Measurements from ENCODE around the gene GPN2.

The GPN2 gene

DNA sequence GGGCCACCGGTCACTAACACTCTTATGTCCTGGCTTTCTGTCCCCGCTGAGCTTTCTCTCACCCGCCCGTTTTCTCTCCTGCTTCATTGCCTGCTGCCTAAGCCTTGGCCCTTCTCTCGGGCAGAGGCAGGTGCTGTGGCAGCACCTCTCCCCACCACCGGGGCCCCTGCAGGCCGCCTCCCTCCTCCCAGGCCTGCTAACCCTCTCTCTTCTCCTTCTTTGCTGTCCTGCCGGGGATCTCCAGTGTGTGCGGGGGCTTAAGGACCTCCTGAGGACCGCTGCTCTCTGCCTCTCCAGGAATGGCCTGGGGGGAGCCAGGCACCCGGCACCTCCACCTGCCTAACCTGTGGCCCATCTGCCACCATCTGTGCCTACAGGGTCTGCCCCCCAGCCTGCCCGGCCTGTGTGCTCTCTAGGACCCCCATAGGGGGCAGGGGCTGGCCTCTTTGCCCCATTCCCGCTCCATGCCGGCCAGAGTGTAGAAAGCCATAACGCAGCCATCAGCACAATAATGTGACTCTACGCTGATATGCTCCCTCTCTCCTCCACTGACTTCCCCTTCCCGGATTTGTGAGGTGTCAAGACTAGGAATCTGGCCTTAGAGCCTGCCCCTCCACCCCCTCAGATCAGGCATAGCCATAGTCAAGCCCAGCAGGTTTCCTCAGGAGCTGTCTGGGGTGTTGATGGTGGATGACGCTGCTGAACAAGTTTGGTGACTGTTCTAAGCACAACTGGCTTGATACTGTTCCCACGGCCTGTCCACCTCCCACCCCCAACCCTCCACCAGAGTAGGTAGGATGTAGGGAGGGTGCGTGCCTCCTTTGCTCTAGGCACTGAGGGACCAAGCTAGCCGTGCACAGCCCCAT, 33.2 kb downstream of the GPN2 start (continued):
- TF ChIP-seq ZBTB49 (tag by site-specific recombination; IDR thresholded peaks at IDR 0.05; ENCODE audit: low read depth), result no peak

DNA sequence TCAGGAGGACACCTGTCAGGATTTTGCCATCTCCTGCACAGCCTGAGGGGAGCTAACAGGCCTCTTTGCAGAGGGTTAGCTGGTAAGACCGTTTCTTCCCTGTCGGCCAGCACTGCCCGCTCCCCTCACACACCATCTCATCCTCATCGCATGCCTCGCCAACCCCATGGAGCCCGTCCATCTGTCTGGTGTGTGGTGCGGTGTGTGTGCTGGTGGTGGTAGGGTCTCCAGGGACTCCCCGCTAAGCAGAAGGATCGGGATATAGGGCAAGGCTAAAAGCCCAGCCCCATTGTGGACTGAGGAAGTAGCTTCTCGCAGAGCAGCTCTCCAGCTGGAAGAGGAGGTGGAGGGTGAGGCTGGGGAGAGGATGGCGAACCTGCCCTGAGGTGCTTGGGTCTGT, 33.9 kb downstream of the GPN2 start:
- no peaks in the 10 kb centered on the region for H3K9me3 ChIP-seq (ENCODE audit: control insufficient read depth, insufficient read depth, low read depth, low read length)
- no peak overlapping the region for H3K4me3 ChIP-seq (ENCODE audit: low read depth, low read length)
- ChIA-PET CTCF (interaction anchor here (0.8 to 1.6 kb wide), 2 partner anchors 21 to 254 kb away, joined by 3 read pairs; no protein-coding TSS in a partner anchor), POLR2A (interaction anchor here (2.3 kb wide), 1 partner anchor 9 kb away, joined by 9 read pairs; no protein-coding TSS in a partner anchor)
- TF ChIP-seq, protein P1, sequence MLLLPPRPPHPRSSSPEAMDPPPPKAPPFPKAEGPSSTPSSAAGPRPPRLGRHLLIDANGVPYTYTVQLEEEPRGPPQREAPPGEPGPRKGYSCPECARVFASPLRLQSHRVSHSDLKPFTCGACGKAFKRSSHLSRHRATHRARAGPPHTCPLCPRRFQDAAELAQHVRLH (tag by site-specific recombination; IDR thresholded peaks at IDR 0.05), result no peak
- TF ChIP-seq ZFP37 (tag by site-specific recombination; IDR thresholded peaks at IDR 0.05) (no peak), SP7 (tag by site-specific recombination; IDR thresholded peaks at IDR 0.05) (no peak), ZNF664 (tag by site-specific recombination; IDR thresholded peaks at IDR 0.05) (no peak), ZNF548 (tag by site-specific recombination; IDR thresholded peaks at IDR 0.05) (no peak)
- TF ChIP-seq, protein P2, sequence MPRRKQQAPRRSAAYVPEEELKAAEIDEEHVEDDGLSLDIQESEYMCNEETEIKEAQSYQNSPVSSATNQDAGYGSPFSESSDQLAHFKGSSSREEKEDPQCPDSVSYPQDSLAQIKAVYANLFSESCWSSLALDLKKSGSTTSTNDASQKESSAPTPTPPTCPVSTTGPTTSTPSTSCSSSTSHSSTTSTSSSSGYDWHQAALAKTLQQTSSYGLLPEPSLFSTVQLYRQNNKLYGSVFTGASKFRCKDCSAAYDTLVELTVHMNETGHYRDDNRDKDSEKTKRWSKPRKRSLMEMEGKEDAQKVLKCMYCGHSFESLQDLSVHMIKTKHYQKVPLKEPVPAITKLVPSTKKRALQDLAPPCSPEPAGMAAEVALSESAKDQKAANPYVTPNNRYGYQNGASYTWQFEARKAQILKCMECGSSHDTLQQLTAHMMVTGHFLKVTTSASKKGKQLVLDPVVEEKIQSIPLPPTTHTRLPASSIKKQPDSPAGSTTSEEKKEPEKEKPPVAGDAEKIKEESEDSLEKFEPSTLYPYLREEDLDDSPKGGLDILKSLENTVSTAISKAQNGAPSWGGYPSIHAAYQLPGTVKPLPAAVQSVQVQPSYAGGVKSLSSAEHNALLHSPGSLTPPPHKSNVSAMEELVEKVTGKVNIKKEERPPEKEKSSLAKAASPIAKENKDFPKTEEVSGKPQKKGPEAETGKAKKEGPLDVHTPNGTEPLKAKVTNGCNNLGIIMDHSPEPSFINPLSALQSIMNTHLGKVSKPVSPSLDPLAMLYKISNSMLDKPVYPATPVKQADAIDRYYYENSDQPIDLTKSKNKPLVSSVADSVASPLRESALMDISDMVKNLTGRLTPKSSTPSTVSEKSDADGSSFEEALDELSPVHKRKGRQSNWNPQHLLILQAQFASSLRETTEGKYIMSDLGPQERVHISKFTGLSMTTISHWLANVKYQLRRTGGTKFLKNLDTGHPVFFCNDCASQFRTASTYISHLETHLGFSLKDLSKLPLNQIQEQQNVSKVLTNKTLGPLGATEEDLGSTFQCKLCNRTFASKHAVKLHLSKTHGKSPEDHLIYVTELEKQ (tag by site-specific recombination; IDR thresholded peaks at IDR 0.05; ENCODE audit: borderline replicate concordance), result no peak
- H3K36me3 ChIP-seq (ENCODE audit: control insufficient read depth in 2 of 2, insufficient read depth in 1 of 2, low read length in 2 of 2), result peaks cover 0 to 53% of the 10 kb centered on the region in 2 experiments; a peak in 1 of 3 replicates
- no peak overlapping the region for H3K27ac ChIP-seq (ENCODE audit: extremely low read depth, low read depth, low read length)
- no peaks in the 10 kb centered on the region for H3K4me1 ChIP-seq (ENCODE audit: control insufficient read depth, insufficient read depth, low read length)

- Histone ChIP-seq H3K36me3 (ENCODE audit: control insufficient read depth in 2 of 2, insufficient read depth in 1 of 2, low read length in 2 of 2) (peaks cover 0 to 58% of the 10 kb centered on the region in 2 experiments; a peak in 1 of 3 replicates), H3K9me3 (ENCODE audit: control insufficient read depth, insufficient read depth, low read depth, low read length) (no peaks in the 10 kb centered on the region), H3K27ac (ENCODE audit: extremely low read depth, low read depth, low read length) (no peak overlapping the region), H3K4me3 (ENCODE audit: low read depth, low read length) (no peak overlapping the region), H3K4me1 (ENCODE audit: control insufficient read depth, insufficient read depth, low read length) (no peaks in the 10 kb centered on the region)
- ChIA-PET CTCF (interaction anchor here (0.7 to 1.6 kb wide), 3 partner anchors 10 to 253 kb away, joined by 3 read pairs; no protein-coding TSS in a partner anchor), POLR2A (interaction anchor here (0.6 to 2.3 kb wide), 2 partner anchors 9 to 1508 kb away, joined by 3 to 9 read pairs; no protein-coding TSS in a partner anchor)
- TF ChIP-seq ZNF362 (tag by site-specific recombination; IDR thresholded peaks at IDR 0.05) (no peak), ZNF677 (tag by site-specific recombination; IDR thresholded peaks at IDR 0.05) (no peak), OSR2 (tag by site-specific recombination; IDR thresholded peaks at IDR 0.05) (no peak), CTCF (tag by site-specific recombination; IDR thresholded peaks at IDR 0.05) (no peak), ZNF621 (tag by site-specific recombination; IDR thresholded peaks at IDR 0.05) (no peak), ZNF645 (tag by site-specific recombination; IDR thresholded peaks at IDR 0.05) (no peak)
- TF ChIP-seq, protein P3, sequence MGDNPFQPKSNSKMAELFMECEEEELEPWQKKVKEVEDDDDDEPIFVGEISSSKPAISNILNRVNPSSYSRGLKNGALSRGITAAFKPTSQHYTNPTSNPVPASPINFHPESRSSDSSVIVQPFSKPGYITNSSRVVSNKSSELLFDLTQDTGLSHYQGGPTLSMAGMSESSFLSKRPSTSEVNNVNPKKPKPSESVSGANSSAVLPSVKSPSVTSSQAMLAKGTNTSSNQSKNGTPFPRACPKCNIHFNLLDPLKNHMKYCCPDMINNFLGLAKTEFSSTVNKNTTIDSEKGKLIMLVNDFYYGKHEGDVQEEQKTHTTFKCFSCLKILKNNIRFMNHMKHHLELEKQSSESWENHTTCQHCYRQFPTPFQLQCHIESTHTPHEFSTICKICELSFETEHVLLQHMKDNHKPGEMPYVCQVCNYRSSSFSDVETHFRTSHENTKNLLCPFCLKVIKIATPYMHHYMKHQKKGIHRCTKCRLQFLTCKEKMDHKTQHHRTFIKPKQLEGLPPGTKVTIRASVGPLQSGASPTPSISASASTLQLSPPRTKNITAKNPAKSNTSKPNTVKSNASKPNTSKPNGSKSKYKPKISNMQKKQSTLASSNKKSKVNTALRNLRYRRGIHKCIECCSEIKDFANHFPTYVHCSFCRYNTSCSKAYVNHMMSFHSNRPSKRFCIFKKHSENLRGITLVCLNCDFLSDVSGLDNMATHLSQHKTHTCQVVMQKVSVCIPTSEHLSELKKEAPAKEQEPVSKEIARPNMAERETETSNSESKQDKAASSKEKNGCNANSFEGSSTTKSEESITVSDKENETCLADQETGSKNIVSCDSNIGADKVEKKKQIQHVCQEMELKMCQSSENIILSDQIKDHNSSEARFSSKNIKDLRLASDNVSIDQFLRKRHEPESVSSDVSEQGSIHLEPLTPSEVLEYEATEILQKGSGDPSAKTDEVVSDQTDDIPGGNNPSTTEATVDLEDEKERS (tag by site-specific recombination; IDR thresholded peaks at IDR 0.05), result no peak
- TF ChIP-seq, protein P4, sequence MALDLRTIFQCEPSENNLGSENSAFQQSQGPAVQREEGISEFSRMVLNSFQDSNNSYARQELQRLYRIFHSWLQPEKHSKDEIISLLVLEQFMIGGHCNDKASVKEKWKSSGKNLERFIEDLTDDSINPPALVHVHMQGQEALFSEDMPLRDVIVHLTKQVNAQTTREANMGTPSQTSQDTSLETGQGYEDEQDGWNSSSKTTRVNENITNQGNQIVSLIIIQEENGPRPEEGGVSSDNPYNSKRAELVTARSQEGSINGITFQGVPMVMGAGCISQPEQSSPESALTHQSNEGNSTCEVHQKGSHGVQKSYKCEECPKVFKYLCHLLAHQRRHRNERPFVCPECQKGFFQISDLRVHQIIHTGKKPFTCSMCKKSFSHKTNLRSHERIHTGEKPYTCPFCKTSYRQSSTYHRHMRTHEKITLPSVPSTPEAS (tag by site-specific recombination; IDR thresholded peaks at IDR 0.05), result no peak
Measured at GRCh38 chr1:26855636-26856035, 34.4 kb downstream of the GPN2 start.

All from HEK293 (cell line).